GM12872 (cell line): ENCODE data around the gene HBS1L.

Experiments used
- TF ChIP-seq, protein P1 (sequence below): IDR thresholded peaks from 3 replicates; pipeline ENCODE4 v1.5.1; 2011; ENCODE audit warnings: low read depth, mild to moderate bottlenecking, low read length, moderate library complexity; ENCODE audit not compliant: insufficient read depth

Gene HBS1L

GRCh38 chr6:134982161-134982560 is 72.5 kb downstream of the HBS1L start:
- TF ChIP-seq, protein P1, sequence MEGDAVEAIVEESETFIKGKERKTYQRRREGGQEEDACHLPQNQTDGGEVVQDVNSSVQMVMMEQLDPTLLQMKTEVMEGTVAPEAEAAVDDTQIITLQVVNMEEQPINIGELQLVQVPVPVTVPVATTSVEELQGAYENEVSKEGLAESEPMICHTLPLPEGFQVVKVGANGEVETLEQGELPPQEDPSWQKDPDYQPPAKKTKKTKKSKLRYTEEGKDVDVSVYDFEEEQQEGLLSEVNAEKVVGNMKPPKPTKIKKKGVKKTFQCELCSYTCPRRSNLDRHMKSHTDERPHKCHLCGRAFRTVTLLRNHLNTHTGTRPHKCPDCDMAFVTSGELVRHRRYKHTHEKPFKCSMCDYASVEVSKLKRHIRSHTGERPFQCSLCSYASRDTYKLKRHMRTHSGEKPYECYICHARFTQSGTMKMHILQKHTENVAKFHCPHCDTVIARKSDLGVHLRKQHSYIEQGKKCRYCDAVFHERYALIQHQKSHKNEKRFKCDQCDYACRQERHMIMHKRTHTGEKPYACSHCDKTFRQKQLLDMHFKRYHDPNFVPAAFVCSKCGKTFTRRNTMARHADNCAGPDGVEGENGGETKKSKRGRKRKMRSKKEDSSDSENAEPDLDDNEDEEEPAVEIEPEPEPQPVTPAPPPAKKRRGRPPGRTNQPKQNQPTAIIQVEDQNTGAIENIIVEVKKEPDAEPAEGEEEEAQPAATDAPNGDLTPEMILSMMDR: no peak

- TF ChIP-seq, protein P1: no peak
Measured at GRCh38 chr6:134980846-134981245, 73.8 kb downstream of the HBS1L start.

- TF ChIP-seq, protein P1: no peak
Measured at GRCh38 chr6:134979142-134979541, 75.5 kb downstream of the HBS1L start.

DNA sequence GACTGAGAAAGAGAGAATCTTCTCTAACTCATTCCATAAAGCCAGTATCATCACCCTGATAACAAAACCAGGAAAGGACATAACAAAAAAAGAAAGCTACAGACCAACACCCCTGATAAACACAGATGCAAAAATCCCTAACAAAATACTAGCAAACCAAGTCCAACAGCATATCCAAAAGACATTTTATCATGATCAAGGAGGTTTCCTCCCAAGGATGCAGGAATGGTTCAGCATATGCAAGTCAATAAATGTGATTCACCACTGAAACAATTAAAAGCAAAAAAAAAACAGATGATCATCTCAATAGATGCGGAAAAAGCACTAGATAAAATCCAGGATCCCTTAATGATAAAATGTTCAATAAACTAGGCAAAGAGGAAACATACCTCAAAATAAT is 80.3 kb downstream of the HBS1L start:
- TF ChIP-seq, protein P1: no peak

GRCh38 chr6:134967711-134968110 is 86.9 kb downstream of the HBS1L start:
- TF ChIP-seq, protein P1: no peak

- TF ChIP-seq, protein P1: no peak
Measured at GRCh38 chr6:134964451-134965203, 90.0 kb downstream of the HBS1L start.

GRCh38 chr6:134962421-134962820 is 92.2 kb downstream of the HBS1L start:
- TF ChIP-seq, protein P1: no peak

GRCh38 chr6:134961366-134961765 is 93.3 kb downstream of the HBS1L start:
- TF ChIP-seq, protein P1: no peak
